H1 (cell line): ENCODE measurements around the gene KRTAP10-2. TPM values are rescaled to one million over a fixed set of nuclear protein-coding genes. Genes with fewer than 3 reads are reported as not detected.

Source experiments
- ATF3 ChIP-seq: IDR thresholded peaks from 2 replicates; pipeline ENCODE4 v1.6.1; 2011; ENCODE audit warnings: low read depth, mild to moderate bottlenecking, low read length; ENCODE audit not compliant: insufficient read depth
- BCL11A ChIP-seq, 2 experiments: IDR thresholded peaks; one replicate each; pipeline ENCODE4 v1.6.1; 2011; ENCODE audit warnings: low read depth in 2 of 2, low read length in 2 of 2, mild to moderate bottlenecking in 2 of 2
- CHD7 ChIP-seq: fragments of 300-600 bp; sonication (generic); IDR thresholded peaks from 2 replicates; pipeline ENCODE4 v1.7.1; 2012; ENCODE audit warnings: low read length, moderate library complexity, mild to moderate bottlenecking, inconsistent platforms; ENCODE audit not compliant: insufficient replicate concordance
- CTCF ChIP-seq, 3 experiments: IDR thresholded peaks; 1 replicate in 2 of 3; 2 replicates in 1 of 3; pipeline versions ENCODE4 v1.5.1 to v1.6.1; 2011; ENCODE audit warnings: low read length in 3 of 3, mild to moderate bottlenecking in 3 of 3, inconsistent platforms in 2 of 3, low read depth in 1 of 3, moderate library complexity in 1 of 3; ENCODE audit not compliant: insufficient read depth in 1 of 3; ENCODE audit errors: control extremely low read depth in 1 of 3
- NANOG ChIP-seq: IDR thresholded peaks from 2 replicates; pipeline ENCODE4 v1.6.1; 2011; ENCODE audit warnings: low read length, low read depth, mild to moderate bottlenecking, inconsistent platforms; ENCODE audit not compliant: insufficient read depth, poor library complexity, severe bottlenecking
- SP1 ChIP-seq: IDR thresholded peaks from 2 replicates; pipeline ENCODE4 v1.6.1; 2011; ENCODE audit warnings: low read depth, low read length
- ZNF274 ChIP-seq: IDR thresholded peaks from 2 replicates; pipeline ENCODE4 v1.7.0; 2012; ENCODE audit warnings: low read length, borderline replicate concordance; ENCODE audit errors: extremely low read depth
- polyA plus RNA-seq, 7 experiments: library from polyadenylated mRNA; depleted of rRNA in 3 of 7; stranded (reverse) in 5 of 7; unstranded in 2 of 7; fragments of >200 nt in 5 of 7; fragments of 200-250 nt in 2 of 7; gene quantifications; 1 replicate in 5 of 7; 2 replicates in 1 of 7; 4 replicates in 1 of 7; pipeline versions ENCODE4 v1.2.1 to v1.2.3, GENCODE V29; 2011 to 2013; ENCODE audit warnings: missing spikeins in 2 of 7, mixed read lengths in 2 of 7
- total RNA-seq: library from RNA; stranded (reverse); fragmentation: NEBNext Ultra II Directional; extraction: Animal tissue kit (Norgen Biotek cat#: 25700); gene quantifications from 2 replicates; pipeline ENCODE4 v1.2.1, GENCODE V29; 2021

The KRTAP10-2 gene
- total and polyA plus RNA-seq, 2 of the 8 experiments (the other 6 are each of a cell fraction or from before 2014, with no cell fraction given), result 0.11 TPM; not detected in 1

- no peak for TF ChIP-seq CHD7
- TF ChIP-seq SP1, result no peak
- TF ChIP-seq BCL11A (IDR thresholded peaks at IDR 0.05; ENCODE audit: low read depth in 2 of 2, low read length in 2 of 2), result no peak
- TF ChIP-seq ATF3, result no peak
- no peak for TF ChIP-seq CTCF (IDR thresholded peaks at IDR 0.05; ENCODE audit: control extremely low read depth in 1 of 3, insufficient read depth in 1 of 3, low read depth in 1 of 3, low read length in 3 of 3)
- no peak for TF ChIP-seq NANOG
- no peak for TF ChIP-seq ZNF274
Observed at GRCh38 chr21:44575307-44576024, 24.2 kb upstream of the KRTAP10-2 start (continued).
